Ishikawa (cell line): ENCODE data around the gene APBA2.

Experiments used
- CEBPB ChIP-seq: IDR thresholded peaks from 2 replicates; pipeline ENCODE4 v1.6.1; 2012
- CREB1 ChIP-seq: IDR thresholded peaks from 2 replicates; pipeline ENCODE4 v1.6.1; 2012; ENCODE audit warnings: low read depth
- EGR1 ChIP-seq: IDR thresholded peaks from 2 replicates; pipeline ENCODE4 v1.6.1; 2012
- EP300 ChIP-seq: IDR thresholded peaks from 2 replicates; pipeline ENCODE4 v1.6.1; 2012; ENCODE audit warnings: borderline replicate concordance
- FOXM1 ChIP-seq: IDR thresholded peaks from 2 replicates; pipeline ENCODE4 v1.6.1; 2012; ENCODE audit warnings: low read depth, borderline replicate concordance
- NFIC ChIP-seq: IDR thresholded peaks from 2 replicates; pipeline ENCODE4 v1.6.1; 2012
- RAD21 ChIP-seq: IDR thresholded peaks from 2 replicates; pipeline ENCODE4 v1.6.1; 2012; ENCODE audit warnings: low read depth
- TAF1 ChIP-seq: IDR thresholded peaks from 2 replicates; pipeline ENCODE4 v1.6.1; 2012; ENCODE audit warnings: low read depth, mild to moderate bottlenecking
- TCF12 ChIP-seq: IDR thresholded peaks from 2 replicates; pipeline ENCODE4 v1.6.1; 2012; ENCODE audit warnings: low read depth
- USF1 ChIP-seq: IDR thresholded peaks from 2 replicates; pipeline ENCODE4 v1.6.1; 2012
- YY1 ChIP-seq: IDR thresholded peaks from 2 replicates; pipeline ENCODE4 v1.6.1; 2012; ENCODE audit warnings: low read depth
- ZBTB7A ChIP-seq: IDR thresholded peaks from 2 replicates; pipeline ENCODE4 v1.6.1; 2012; ENCODE audit warnings: low read depth
- TF ChIP-seq, protein P1 (sequence below): IDR thresholded peaks from 2 replicates; pipeline ENCODE4 v1.6.1; 2012
- TF ChIP-seq, protein P2 (sequence below): IDR thresholded peaks from 2 replicates; pipeline ENCODE4 v1.6.1; 2012; ENCODE audit warnings: low read depth, mild to moderate bottlenecking

DNA sequence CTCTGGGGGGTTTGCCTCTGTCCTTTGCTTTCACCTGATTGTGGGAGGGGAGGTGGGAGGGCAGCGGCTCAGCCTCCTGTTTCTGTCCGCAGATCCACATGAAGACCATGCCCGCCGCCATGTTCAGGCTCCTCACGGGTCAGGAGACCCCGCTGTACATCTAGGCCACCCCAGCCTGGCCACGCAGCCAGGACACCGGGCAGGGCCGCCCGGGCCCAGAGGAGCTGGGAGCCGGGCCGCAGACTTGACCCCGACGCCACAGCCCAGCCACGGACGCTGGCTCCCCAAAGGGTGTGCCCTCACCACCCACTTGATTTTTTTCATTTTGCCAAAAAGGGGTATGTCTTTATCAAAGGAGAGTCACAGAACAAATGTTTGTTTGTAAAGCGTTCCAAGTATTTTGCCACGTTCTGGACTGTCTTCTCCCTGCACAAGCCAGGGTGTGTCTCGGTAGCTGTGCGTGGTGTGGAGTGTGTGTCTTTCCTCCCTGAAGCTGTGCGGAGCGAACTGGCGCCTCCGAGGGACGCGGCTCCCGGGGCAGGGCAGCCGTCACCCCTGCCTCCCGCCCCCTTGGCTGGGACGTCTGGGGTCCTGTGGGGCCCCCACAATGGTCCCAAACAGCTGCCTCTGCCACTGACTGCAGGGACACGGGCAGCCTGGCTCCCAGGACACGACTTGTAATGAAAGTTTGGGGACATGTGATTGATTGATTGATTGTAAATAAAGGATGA lies 231.4 kb downstream of the APBA2 start:
- TF ChIP-seq EP300 (no peak), TAF1 (no peak), RAD21 (no peak), YY1 (no peak), FOXM1 (no peak), CEBPB (no peak), NFIC (no peak), TCF12 (no peak), EGR1 (no peak), USF1 (no peak), CREB1 (no peak), ZBTB7A (no peak)
- TF ChIP-seq, protein P1, sequence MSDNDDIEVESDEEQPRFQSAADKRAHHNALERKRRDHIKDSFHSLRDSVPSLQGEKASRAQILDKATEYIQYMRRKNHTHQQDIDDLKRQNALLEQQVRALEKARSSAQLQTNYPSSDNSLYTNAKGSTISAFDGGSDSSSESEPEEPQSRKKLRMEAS: no peak
- TF ChIP-seq, protein P2, sequence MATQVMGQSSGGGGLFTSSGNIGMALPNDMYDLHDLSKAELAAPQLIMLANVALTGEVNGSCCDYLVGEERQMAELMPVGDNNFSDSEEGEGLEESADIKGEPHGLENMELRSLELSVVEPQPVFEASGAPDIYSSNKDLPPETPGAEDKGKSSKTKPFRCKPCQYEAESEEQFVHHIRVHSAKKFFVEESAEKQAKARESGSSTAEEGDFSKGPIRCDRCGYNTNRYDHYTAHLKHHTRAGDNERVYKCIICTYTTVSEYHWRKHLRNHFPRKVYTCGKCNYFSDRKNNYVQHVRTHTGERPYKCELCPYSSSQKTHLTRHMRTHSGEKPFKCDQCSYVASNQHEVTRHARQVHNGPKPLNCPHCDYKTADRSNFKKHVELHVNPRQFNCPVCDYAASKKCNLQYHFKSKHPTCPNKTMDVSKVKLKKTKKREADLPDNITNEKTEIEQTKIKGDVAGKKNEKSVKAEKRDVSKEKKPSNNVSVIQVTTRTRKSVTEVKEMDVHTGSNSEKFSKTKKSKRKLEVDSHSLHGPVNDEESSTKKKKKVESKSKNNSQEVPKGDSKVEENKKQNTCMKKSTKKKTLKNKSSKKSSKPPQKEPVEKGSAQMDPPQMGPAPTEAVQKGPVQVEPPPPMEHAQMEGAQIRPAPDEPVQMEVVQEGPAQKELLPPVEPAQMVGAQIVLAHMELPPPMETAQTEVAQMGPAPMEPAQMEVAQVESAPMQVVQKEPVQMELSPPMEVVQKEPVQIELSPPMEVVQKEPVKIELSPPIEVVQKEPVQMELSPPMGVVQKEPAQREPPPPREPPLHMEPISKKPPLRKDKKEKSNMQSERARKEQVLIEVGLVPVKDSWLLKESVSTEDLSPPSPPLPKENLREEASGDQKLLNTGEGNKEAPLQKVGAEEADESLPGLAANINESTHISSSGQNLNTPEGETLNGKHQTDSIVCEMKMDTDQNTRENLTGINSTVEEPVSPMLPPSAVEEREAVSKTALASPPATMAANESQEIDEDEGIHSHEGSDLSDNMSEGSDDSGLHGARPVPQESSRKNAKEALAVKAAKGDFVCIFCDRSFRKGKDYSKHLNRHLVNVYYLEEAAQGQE: no peak
